ENCODE data around the gene SGSM1.

The SGSM1 gene, protein sequence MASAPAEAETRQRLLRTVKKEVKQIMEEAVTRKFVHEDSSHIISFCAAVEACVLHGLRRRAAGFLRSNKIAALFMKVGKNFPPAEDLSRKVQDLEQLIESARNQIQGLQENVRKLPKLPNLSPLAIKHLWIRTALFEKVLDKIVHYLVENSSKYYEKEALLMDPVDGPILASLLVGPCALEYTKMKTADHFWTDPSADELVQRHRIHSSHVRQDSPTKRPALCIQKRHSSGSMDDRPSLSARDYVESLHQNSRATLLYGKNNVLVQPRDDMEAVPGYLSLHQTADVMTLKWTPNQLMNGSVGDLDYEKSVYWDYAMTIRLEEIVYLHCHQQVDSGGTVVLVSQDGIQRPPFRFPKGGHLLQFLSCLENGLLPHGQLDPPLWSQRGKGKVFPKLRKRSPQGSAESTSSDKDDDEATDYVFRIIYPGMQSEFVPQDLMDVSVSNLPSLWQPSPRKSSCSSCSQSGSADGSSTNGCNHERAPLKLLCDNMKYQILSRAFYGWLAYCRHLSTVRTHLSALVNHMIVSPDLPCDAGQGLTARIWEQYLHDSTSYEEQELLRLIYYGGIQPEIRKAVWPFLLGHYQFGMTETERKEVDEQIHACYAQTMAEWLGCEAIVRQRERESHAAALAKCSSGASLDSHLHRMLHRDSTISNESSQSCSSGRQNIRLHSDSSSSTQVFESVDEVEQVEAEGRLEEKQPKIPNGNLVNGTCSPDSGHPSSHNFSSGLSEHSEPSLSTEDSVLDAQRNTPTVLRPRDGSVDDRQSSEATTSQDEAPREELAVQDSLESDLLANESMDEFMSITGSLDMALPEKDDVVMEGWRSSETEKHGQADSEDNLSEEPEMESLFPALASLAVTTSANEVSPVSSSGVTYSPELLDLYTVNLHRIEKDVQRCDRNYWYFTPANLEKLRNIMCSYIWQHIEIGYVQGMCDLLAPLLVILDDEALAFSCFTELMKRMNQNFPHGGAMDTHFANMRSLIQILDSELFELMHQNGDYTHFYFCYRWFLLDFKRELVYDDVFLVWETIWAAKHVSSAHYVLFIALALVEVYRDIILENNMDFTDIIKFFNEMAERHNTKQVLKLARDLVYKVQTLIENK

DNA sequence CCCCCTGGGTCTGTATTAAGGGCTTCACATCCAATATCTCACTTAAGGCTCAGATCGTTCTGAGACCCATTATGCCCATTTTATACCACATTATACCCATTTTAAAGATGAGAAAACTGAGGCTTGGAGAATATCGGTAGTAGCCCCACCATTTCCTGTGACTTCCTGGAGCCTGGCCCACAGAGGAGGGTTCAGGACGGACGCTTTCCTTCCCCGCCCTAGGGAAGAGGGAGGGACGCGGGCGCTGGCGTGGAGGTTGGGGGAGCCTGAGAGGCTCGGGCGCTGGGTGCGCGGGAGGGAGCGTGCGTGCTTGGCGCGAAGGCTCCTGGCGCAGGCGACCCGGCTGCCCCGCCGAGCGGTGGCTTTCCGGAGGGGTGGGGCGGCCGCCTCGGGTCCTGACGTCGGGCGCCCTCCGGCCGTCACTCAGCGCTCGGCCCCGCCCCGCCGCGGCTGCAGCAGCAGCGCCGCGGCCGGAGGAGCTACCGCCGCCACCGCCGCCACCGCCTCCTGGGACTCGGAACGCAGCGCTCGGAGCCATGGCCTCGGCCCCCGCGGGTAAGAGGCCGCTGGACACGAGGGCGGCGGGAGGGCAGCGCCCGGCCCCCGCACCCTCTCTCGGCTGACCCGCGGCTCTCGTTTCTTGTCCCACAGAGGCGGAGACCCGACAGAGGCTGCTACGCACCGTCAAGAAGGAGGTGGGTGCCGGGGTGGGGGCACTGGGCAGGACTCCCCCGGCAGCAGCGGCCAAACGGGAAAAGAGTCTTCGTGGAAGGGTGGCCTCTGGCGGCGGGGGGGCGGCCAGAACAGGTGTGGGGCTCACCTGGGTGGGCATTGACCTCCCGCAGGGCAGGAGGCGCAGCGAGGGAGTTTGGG is at the start of gene SGSM1:
Gene SGSM1, plus strand, starts transcription at position 422 of the 873 bp plus-strand sequence. Its CDS starts 115 bp downstream, at position 537.
- peak; percentile 74 for DNase-seq (ENCODE audit: low spot score)

DNA sequence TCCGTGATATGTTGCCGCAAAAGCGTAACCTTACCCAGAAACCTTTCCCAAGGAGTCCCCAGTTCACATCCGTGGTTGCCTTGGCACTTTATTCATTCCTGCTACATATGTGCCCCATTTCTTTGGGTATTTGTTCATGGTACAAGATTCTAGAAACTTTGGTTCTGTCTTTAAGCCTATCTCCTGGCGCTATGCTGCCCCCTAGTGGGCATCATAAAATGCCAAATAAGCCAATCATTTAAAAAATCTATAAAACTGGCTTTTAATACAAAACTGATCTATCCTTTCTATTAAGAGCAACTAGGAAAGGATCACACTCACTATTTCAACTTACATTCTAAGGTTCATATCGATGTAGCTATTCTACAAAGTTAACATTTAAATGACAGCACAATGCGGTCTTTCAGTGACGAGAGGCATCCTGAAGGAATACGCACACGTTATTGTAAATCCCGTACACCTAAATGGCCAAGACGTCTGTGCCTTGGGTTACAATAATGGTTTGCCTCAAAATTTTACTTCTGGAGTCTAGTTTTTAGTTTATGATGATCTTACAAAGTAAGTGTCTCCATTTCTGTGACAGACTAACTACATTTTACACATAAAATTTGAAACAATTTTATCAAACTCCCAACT is 47.7 kb upstream of the SGSM1 start:
- DNase-seq (ENCODE audit: low spot score): peak; percentile 74

DNA sequence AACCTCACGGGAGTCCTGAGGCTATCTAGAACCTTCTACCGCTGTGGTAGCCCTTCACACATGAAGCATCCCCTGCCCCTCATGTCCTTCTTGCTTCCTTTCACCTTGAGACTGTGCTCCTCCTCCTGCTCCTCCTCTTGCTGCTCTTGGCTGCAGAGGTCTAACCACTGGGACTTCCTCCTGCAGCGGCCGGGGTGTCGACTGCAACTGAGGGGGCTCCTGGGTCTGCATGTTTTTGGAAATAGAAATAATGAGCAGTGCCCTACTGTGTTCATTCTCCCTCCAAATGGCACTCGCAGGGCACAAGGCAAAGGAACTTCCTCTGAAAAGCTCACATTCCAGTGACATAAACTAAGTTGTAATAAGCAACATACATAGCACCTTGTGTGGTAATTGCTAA is 46.2 kb upstream of the SGSM1 start:
- no peak for DNase-seq (ENCODE audit: low spot score)

DNA sequence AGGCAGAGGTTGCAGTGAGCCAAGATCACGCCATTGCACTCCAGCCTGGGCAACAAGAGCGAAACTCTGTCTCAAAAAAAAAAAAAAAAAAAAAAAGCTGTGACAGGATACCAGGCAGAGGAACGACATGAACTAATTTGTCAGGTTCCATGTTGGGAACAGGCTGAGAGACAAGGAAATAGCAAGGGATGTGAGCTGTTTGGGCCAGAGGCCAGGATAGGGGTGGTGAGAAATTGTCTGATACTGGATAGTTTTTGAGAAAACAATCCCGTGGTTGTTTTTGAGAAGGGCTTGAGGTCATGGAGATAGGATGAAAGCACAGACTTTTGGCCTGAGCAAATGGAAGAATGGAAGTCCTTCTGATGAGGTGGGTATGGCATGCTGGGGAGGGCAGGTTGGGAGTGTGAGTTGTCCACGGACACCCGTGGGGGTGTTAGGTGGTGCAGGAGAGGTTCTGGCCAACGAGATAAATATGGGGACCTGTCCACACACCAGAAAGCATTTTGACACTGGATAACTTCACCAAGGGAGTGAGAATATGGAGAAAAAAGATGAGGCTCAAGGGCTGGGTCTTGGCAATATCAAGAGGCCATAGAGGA is 45.2 kb upstream of the SGSM1 start:
- no peak for DNase-seq (ENCODE audit: low spot score)

DNA sequence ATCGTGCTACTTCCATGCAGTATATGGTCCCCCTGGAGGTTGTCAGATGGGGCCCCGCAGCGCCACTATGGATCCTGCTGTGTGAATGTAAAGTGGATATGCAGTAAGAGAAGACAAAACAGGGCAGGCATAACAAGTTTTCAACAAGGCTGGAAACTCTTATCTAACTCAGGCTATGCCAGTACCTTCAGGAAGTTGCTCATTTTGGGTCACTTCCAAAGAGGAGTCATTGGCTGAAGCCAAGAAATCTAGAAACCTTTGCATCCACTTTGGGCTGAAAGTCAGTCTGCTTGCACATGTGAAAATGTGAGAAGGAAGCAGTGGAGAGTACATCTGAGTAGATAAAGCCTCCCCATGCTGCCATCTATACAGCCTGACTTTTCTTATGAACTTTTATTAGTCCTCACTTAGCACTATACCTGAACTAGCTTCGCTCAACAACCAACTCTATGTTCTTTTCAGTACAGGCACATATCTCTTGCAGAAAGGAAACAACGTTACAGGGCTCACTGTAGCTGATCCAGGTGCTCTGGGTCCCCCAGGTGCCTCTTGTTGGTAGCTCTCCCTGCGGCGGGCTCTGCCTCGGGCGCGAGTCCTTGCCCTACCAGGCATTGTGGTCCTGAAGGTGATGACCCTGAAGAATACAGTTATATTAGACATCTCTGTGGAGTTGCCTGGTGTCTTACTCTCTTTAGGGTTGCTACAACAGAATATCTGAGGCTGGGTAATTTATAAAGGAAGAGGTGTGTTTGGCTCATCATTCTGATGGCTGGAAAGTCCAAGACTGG is 43.9 kb upstream of the SGSM1 start:
- DNase-seq (ENCODE audit: low spot score): no peak

DNA sequence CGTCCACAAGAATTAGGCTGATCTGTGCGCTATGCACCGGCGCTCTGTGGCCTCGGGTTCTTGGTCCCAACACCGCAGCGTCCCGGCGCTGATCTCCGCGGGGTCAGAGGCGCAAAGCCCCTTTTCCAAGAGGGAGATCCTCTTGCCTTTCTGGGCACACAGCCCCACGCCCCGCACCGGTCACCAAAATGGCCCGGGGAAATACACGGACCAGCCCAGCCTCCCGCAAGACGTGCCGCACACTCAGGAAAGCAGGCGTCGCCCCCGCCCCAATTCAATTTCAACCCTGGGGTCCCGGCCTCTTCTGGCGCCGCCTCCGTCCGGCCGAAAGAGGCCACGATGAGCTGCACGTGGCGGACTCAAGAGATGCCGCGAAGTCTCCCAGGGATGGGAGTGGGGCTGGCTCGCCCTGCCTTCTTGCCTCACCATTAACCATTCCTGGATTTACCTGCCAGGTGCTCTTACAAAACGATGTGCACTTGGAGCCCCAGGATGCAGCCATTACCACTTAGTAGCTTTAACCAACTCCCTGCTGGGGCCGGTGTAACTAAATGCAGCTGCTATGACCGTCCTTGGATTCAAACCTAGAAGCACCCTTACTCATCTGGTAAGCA is 42.0 kb upstream of the SGSM1 start:
- no peak for DNase-seq (ENCODE audit: low spot score)

DNA sequence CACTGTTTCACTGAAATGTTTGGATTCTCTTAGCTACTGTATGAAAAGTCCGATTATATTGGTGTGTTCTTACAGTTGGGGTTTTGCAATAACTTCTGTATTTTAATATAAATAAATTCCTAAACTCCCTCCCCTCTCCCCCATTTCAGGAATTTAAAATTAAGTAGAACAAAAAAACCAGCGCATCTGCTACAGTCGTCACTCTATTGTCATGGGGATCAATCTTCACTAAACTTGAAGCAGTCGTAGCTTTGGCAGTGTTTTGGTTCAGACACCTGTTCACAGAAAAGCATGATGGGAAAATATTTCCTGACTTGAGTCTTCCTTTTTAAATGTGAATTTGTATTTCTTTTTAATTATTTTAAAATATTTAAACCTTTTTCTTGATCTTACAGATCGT is 40.8 kb upstream of the SGSM1 start:
- no peak for DNase-seq (ENCODE audit: low spot score)

DNA sequence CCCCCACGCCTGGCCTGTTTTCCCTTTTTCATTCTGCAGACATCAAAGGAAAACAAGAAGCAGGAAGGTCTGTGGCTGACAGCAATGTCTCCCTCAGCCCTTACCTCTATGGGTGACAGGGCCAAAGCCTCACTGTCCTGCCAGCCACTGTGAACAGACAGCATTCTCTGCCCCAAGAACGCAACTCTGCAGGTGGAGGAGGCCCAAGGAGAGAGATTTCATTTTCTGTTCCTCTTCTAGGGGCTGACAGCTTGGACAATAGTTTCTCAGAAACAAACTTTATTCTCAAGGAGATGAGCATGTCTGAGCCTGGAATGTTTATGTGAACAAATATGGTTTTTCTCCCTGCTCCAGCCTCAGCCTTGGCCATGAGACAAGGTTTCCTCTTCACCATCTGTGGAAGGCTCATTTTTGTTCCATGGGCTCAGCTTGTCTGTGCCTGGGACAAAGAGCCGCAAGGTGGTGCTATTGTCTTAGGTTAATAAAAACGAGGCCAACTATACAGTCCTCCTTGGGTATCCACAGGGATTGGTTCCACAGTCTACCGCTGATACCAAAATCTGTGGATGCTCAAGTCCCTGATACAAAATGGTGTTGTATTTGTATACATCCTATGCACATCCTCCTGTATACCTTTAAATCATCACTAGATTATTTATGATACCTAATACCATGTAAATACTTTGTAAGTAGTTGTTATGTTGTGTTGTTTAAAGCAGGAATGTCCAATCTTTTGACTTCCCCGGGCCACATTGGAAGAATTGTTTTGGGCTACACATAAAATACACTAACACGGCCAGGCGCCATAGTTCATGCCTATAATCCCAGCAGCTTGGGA is 37.3 kb upstream of the SGSM1 start:
- DNase-seq (ENCODE audit: low spot score): peak; percentile 92

DNA sequence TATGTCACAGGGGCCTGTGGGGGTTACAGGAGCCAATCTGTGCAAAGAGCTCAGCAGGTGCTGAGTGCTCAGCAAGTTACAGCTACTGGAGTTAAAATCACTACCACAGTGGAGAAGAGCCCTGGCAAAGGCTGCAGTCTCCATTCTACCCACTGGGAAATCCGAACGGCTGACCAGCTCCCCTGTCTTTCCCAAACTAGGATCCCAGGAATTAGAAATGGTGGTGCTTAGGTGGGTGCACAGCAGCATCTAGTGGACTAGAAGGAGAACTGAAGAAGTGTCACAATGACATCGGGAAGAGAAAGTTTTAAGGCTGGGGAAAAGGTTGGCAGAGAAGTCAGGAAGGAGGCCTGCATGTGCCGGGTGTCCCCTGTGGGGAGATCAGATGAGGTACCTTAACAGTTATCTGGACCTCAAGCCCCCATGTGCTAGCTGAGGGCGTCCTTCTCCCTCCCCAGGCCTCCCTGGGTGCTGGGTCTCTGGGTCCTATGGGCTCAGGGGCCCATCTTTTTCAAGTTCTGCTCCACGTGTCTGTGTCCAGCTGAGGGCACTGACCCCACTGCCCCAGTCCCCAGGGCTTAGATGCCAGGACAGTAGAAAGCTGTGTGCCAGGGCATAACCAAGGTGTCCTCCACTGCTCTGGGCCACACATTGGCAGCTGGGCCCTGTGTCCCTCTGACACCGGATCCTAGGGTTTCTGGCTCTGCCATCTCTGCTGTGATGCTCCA is 33.4 kb upstream of the SGSM1 start:
- peak; percentile 57 for DNase-seq (ENCODE audit: low spot score)

DNA sequence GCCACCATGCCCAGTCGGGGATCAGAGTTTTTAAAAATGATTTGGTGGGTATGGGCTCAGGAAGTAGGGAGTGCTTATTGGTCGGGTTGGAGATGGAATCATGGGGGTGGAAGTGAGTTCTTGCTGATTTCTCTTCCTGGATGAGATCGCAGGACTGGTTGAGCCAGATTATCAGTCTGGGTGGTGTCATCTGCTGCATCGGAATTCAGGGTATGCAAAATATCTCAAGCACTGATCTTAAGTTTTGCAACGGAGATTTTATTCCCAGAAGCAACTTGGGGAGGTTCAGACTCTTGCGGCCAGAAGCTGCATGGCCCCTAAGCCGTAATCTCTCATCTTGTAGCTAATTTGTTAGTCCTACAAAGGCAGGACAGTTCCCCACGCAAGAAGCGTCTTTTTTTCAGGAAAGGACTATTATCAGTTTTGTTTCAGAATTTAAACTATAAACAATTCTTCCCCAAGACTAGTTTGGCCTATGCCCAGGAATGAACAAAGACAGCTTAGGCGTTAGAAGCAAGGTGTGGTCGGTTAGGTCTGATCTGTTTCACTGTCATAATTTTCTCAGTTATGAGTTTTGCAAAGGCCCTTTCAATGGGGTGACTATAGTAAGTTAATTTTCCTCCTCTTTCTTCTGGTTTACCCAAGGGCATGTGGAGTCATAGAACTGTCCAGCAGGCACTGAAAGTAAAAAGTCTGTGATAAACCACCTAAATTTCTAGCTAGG is 30.1 kb upstream of the SGSM1 start:
- DNase-seq (ENCODE audit: low spot score): no peak

DNA sequence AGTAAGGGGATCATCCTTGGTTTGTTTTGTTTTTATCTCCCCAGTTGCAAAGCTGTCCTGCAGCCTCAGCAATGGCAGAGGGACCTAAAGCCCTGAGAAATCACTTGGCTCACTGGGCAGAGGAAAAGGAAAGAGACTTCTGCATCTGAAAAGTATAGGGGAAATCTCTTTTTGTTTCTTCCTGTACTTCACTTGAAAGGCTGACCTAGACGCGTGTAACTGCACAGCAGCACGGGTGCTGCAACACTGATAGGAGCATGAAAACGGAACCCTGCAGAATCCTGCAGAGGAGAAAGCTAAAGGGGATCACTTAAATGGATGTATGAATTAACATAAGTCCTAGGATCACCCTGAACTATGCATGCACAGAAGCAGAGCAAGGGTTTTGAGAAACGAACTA is 29.5 kb upstream of the SGSM1 start:
- no peak for DNase-seq (ENCODE audit: low spot score)

DNA sequence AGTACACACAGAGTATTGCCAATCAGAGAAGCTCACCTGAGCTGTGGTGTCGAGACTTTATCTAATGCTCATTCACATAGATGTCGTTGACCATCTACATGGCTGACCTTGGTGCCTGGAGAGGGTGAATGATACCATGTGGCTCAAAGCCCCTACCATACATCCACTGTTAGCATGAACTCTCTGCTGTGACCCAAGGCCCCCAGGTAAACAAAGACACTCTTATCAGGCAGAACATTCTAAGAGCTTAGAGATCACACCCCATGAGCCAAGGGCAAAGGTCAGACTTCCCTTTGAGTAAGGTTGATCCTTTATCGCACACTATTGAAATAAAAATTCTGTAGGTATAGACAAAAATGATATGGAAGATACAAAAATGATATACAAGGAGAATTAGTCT is 16.5 kb upstream of the SGSM1 start:
- no peak for DNase-seq (ENCODE audit: low spot score)

DNA sequence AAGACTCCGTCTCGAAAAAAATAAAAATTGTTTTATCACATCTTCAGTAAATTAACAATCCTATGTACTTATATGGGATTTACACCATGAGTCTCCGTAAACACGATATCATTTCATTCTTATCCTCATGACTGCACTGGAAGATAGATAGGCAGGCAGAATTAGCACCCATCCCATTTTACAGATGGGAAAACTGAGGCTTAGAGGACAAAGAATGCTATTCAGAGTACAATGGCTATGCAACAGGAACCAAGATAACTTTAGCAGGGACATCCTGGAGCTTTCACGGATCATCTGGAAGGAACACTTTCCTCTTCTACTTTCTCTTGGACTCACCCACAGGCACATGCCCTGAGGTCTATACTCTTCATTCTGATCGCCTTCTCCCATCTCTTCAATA is 14.6 kb upstream of the SGSM1 start:
- no peak for DNase-seq (ENCODE audit: low spot score)

DNA sequence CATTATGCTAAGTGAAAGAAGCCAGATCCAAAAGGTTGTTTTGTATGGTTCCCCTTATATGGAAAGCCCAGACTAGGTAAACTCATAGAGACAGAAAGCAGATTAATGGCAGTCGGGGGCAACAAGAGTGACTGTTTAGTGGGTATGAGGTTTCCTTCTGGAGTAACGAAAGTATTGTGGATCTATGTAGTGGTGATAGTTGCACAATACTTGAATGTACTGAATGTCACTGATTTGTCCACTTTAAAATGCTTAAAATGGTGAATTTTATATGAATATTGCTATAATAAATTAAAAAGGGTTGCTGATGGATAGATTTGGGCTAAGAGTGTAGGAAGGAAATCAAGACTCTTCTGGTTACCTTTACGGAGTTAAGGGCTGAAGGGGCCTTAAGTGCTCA is 10.0 kb upstream of the SGSM1 start:
- no peak for DNase-seq (ENCODE audit: low spot score)

DNA sequence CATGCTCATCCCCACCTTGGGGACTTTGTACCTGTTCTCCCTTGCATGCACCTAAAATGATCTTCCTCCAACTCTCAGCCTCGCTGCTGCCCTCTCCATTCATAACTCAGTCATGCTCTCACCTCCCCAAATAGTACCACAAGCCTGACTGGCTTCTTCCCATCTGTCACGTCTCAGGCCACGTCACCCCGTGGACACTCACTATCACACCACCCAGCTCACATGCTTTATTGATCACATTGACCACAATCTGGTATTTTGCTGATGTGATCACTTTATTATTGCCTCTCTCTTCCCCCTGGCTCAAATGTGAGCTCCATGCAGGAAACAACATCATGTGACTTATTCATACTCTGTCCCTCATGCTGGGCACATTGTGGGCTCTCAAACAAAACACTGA is 9.2 kb upstream of the SGSM1 start:
- DNase-seq (ENCODE audit: low spot score): no peak

DNA sequence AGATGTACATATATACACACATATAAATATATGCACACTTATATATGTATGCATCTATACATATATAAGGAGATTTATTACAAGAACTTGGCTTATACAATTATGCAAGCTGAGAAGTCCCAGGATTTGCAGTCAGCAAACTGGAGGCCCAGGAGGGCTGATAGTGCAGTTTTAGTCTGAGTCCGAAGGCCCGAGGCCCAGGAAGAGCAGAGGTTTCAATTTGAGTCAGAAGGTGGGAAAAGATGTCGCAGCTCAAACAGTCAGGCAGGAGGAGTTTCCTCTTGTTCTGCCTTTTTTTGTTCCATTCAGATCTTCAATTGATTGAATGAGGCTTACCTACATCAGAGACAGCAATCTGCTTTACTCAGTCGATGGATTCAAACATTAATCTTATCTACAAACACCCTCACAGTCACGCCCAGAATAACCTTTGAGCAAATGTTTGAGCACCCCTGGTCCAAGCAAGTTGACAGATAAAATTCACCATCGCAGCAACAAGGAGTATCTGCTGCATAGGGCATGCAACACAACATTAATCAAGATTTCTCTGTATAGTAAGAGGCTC is 4.0 kb upstream of the SGSM1 start:
- no peak for DNase-seq (ENCODE audit: low spot score)

DNA sequence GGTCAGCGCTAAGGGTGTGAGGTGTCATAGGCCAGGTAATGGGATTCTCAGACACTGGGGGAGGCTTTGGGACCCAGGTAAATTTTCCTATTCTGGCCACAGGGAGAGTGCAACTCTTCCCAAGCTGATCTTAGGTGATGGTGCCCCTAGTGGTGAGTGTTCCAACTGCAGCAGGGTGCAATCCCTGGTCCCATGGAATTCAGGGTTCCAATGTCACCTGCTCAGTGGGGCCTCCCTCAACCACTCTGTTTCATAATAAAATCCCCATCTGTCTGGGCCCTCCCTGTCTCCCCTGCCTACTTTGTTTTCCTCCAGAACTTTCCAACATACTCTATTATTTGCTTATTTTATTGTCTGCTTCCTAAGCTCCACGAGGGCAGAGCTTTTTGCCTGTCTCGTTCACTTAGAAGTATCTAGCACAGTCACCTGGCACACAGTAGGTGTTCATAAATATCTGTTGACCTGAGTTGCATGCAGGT is 2.9 kb upstream of the SGSM1 start:
- peak; percentile 71 for DNase-seq (ENCODE audit: low spot score)

Data from cerebellar cortex (tissue), 1 donor.